ENCODE measurements around the gene BMPR1A. TPM values are rescaled to one million over a fixed set of nuclear protein-coding genes. Genes with fewer than 3 reads are reported as not detected.

The BMPR1A gene
- total and polyA plus RNA-seq, 2 experiments from 2014 or later: 14.2 to 82.5 TPM

GRCh38 chr10:86769991-86770390 lies 13.6 kb downstream of the BMPR1A start (continued):
- TF ChIP-seq ZNF462 (CRISPR knock-in tag; IDR thresholded peaks at IDR 0.05) (no peak), CTCF (conservative IDR thresholded peaks at IDR 0.05; ENCODE audit: low read depth in 2 of 2) (no peak), ZNF114 (CRISPR knock-in tag; IDR thresholded peaks at IDR 0.05) (no peak), JUNB (IDR thresholded peaks at IDR 0.05; ENCODE audit: unreplicated experiment) (no peak), EZH2phosphoT487 (IDR thresholded peaks at IDR 0.05; ENCODE audit: unreplicated experiment) (no peak), CREB1 (CRISPR knock-in tag; IDR thresholded peaks at IDR 0.05; ENCODE audit: low read depth) (no peak), EZH2 (IDR thresholded peaks at IDR 0.05; ENCODE audit: low read depth, unreplicated experiment) (no peak), NANOG (IDR thresholded peaks at IDR 0.05; ENCODE audit: borderline replicate concordance) (no peak), POLR2AphosphoS5 (IDR thresholded peaks at IDR 0.05; ENCODE audit: low read depth) (no peak), ZNF331 (CRISPR knock-in tag; IDR thresholded peaks at IDR 0.05; ENCODE audit: low read depth) (no peak)
